DLD1 (cell line): ENCODE measurements around the gene DTX3.
"Not testable (repeated sequence)": the region's sequence is repeated elsewhere in the genome, so short reads cannot be mapped to it uniquely, and the experiment has no call there.

ENCODE experiments used
- in situ Hi-C: cut with HindIII; loops from 2 replicates; pipeline ENCODE4 v1.10.0; 2017; ENCODE audit warnings: low sequenced_read_pairs

DTX3 gene

DNA sequence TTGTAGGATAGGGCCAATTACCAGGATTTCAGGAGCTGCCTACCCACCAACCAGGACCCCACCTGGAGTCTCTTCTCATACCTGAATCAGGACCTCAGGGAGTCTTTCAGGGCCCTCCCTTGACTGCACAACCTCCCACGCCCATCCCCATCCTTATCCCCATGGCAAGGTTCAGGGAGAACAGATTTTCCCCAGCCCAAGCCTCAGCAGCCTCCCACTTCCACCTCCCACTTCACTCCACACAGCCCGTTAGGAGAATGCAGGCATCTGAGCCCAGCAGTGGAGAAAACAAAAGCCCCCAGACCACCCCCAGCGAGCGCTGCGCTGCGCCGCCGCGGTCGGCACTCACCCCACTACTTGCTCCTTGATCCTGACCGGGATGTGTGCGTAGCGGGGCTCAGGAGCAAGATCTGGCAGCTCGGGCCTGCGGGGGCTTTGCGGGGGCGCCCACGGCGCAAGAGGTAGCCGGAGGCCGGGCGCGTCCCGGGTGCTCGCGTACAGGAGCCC lies 27.0 kb downstream of the DTX3 start:
- in situ Hi-C loops: no loop called here

DNA sequence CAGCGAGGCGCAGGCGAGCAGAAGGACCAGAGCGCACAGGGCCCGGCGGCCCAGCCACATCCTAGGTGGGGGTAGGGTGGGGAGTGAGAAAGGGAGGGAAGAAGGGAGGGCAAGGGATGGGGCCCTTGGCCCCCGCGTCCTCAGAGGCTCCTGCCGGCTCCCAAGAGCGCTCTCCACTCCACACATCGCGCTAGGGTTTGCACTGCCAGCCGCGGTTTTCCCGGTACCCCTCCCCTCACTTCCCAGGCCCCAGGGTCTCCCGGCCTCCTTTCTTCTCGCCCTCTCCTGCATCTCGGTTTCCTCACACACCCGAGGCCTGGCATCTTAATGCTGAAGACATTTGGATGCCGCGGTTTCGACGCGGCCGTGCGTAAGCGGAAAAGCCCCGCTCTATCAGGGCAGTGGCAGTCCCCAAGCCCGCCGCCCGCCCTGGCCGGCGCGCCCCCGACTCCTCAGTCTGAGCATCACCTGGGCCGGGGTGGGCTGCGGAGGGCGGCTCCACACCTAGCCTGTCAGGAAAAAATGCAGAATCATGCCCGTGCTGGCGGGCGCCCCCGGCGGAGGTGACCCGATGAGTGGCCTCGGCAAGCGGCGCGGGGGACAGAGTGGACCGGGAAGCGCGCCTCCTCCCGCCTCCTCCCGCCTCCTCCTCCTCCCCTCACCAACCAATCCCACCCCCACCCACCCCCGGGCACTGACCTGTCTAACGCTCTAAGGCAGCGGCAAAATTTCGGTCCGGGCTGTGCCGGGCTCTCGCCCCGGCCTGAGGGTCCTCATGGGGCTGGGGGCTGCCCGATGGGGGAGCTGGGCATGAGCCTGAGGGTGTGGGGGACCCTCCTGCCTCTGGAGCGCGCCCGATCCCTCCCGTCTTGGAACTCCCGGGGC lies 27.7 kb downstream of the DTX3 start:
- in situ Hi-C loops: no loop called here

DNA sequence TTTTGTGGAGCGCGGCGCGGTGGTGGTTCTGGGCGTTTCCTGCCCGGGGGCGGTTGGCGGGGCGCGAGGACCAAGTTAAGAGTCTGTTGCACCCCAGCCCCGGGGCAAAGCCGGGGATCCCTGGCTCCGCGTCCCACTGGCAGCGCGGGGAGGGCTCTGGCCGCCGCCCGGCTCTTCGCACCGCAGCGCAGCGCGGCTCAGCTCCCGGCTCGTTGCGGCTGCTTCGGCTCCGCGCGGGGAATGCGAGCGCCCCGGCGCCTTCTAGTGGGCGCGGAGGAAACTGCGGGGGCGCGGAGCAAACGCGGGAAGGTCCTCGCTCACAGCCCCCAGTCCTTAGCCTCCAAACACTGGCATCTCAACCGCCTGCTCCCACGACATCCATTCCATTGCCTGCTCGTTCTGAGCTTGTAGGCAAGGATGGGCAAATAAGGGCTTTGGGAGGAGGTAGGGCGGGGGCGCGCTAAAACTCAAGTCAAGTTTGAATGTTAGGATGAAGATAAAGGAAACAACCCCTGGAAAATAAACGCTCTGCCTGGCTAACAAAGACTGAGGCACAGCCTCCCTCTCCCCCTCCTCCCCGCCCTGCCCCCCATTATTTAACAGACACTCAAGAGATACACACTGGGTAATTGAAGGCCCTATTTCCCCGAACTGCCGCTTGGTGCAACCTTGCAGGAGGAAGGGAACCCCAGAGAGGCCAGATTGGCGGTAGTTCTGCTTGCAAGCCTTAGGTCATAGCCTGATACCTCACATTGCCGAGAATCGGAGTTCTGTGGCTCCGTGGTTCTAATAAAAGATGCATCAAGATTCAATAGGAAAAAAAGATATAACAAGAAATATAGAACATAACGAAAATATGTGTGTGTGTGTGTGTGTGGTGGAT lies 28.6 kb downstream of the DTX3 start, which contains the start of gene B4GALNT1:
TSS of gene B4GALNT1 (minus strand) at position 244 of the 883 bp plus-strand sequence. CDS start 1,069 bp downstream, outside the sequence.
- in situ Hi-C loops: no loop called here

- in situ Hi-C loops: not testable (repeated sequence)
Observed at GRCh38 chr12:57636731-57637130, 32.1 kb downstream of the DTX3 start.

DNA sequence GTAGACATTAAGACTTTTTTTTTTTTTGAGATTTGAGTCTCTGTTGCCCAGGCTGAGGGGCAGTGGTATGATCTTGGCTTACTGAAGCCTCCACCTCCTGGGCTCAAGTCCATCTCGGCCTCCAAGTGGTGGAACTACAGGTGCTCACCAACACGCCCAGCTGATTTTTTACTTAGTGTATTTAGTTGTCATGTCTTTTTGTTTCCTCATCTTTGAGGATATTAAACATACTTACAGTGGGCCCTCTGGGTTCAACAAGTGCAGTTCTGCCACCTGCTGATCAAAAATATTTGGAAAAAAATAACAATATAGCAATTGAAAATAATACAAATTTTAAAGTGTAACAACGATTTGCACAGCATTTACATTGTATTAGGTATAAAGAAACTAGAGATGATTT lies 32.7 kb downstream of the DTX3 start:
- in situ Hi-C loops: no loop called here

DNA sequence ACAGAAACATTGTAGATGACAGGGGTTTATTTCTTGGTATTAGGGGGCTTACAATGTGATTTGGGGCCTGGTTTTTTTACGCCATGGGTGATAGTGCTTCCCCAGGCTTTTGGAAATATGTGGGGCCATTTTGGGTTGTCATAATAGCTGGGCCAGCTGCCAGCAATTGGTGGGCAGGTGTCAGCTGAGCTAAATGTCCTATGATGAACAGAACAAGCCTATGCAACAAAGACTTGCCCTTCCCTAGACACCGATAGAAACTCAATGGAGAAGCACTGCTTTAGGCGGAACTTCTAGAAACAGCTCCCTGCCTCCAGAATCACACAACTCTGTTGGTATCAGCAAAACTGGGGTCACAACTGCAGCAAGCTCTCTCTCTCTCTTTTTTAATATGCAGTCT lies 33.5 kb downstream of the DTX3 start:
- in situ Hi-C loops: no loop called here

- in situ Hi-C loops: no loop called here
Observed at GRCh38 chr12:57640175-57641042, 35.8 kb downstream of the DTX3 start.

DNA sequence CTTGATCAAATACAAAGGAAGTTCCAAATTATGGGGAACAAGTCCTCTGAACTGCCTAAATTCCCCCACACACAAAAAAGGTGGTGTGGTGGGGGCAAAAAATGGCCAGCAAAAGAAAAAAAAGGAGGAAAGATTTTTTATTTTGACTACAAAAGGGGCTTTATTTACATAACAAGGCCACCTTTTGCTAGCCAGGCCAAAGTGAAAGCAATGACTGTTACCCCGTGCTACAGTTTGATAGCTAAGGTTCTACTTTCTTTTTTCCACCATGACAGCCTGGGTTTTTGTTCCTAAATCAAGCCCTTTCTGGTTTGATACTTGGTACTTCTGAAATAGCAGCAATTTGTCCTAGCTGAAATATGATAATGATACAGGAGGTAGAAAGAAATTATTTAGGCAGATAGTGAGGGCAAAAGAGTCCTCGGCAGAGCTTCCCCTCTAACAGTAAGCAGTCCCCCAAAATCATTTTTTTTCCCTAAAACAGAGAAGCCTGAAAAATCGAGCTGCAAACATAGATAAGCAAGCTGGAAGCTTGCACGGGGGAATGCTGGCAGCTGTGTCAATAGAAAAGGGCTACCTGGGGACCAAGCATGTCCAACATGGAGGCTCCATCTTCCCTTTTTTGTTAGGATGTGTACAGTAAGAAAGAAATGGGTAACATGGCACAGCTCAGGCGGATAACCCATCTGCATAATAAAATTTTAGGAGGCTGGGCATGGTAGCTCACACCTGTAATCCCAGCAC lies 37.2 kb downstream of the DTX3 start:
- in situ Hi-C loops: no loop called here

- in situ Hi-C loops: not testable (repeated sequence)
Observed at GRCh38 chr12:57645990-57646658, 41.5 kb downstream of the DTX3 start.

DNA sequence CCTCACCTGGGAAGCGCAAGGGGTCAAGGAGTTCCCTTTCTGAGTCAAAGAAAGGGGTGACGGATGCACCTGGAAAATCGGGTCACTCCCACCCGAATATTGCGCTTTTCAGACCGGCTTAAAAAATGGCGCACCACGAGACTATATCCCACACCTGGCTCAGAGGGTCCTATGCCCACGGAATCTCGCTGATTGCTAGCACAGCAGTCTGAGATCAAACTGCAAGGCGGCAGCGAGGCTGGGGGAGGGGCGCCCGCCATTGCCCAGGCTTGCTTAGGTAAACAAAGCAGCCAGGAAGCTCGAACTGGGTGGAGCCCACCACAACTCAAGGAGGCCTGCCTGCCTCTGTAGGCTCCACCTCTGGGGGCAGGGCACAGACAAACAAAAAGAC lies 42.0 kb downstream of the DTX3 start:
- in situ Hi-C loops: not testable (repeated sequence)

DNA sequence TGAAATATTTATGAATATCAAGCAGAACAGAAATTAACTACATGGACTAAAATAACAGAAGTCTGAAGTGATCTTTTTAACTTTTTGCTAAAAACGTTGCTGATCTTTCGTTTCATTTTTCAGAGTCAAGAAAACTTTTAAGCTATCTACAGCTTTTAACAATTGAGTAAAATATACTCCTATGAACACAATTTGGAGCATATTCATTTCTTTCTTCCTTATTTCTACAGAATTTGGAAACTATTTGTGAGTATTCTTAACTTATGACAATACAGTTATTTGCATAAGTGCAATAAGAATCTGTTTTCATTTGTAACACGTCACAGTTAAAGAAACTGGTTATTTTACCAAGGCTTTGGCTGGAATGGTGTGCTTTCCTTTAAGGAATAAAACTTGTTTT lies 49.4 kb downstream of the DTX3 start:
- in situ Hi-C loops: no loop called here

GRCh38 chr12:57655541-57656240 lies 51.1 kb downstream of the DTX3 start:
- in situ Hi-C loops: no loop called here

DNA sequence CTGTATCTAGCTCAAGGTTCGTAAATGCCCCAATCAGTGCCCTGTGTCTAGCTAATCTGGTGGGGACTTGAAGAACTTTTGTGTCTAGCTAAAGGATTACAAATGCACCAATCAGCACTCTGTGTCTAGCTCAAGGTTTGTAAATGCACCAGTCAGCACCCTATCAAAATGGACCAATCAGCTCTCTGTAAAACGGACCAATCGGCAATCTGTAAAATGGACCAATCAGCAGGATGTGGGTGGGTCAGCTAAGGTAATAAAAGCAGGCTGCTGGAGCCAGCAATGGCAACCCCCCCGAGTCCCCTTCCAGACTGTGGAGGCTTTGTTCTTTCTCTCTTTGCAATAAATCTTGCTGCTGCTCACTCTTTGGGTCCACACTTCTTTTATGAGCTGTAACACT lies 51.8 kb downstream of the DTX3 start:
- in situ Hi-C loops: not testable (repeated sequence)

GRCh38 chr12:57657744-57658143 lies 53.1 kb downstream of the DTX3 start:
- in situ Hi-C loops: no loop called here

DNA sequence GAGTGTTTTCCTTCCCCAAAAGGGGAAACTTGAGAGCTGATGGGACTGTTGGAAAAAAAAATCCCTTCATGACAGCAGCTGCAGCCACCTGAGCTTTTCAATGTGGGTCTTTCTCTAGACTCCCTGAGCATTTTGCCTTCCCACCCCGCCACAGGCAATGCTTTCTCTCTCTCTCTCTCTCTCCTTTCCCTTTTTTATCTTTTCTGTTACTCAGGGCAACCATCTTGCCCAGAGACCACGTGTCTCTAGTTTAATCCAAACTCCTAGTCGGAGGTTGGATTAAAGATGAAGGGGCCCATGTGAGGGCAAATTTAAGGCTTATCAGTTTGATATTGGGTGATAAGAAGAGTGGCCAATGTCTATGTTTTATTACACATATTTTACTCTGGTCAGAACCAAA lies 54.3 kb downstream of the DTX3 start:
- in situ Hi-C loops: no loop called here
